ENCODE measurements around the gene DST. TPM values are rescaled to one million over a fixed set of nuclear protein-coding genes. Genes with fewer than 3 reads are reported as not detected.

Gene DST
- polyA plus RNA-seq, 1 of the 3 experiments (the other 2 are of a cell fraction): 64.3 TPM

- ChIA-PET CTCF (interaction anchor here (1.1 to 1.6 kb wide), 2 partner anchors 18 to 32 kb away, joined by 4 read pairs; no protein-coding TSS in a partner anchor), POLR2A (no interaction called here)
- H3K9ac ChIP-seq: no peak overlapping the region
- H3K36me3 ChIP-seq (replicated peaks in 1 of 2; ENCODE audit: control insufficient read depth in 1 of 2, insufficient read depth in 2 of 2, low read length in 1 of 2): peaks cover 4 to 35% of the 10 kb centered on the region in 2 experiments
- H3K4me1 ChIP-seq (ENCODE audit: control insufficient read depth in 1 of 2, insufficient read depth in 2 of 2, low read depth in 1 of 2, low read length in 1 of 2): peaks cover 7 to 15% of the 10 kb centered on the region in 2 experiments; a peak in 3 of 4 replicates
- no peaks in the 10 kb centered on the region for H3K27me3 ChIP-seq (ENCODE audit: insufficient read depth)
- 86% methylated on average over 3 of the region's 3 CpGs for WGBS (ENCODE audit: low lambda C conversion rate)
- peaks cover 79% of the 10 kb centered on the region for H3K79me2 ChIP-seq (ENCODE audit: insufficient read depth)
- no peak overlapping the region for H2AFZ ChIP-seq (ENCODE audit: low read depth)
- H3K9me2 ChIP-seq: no peaks in the 10 kb centered on the region
- H3F3A ChIP-seq (replicated peaks; ENCODE audit: insufficient read depth): peaks cover under 1% of the 10 kb centered on the region
- no peaks in the 10 kb centered on the region for H3K9me3 ChIP-seq
- H3K4me3 ChIP-seq (ENCODE audit: low read depth in 2 of 2, low read length in 1 of 2): no peak overlapping the region
- peaks cover 17% of the 10 kb centered on the region for H4K20me1 ChIP-seq (ENCODE audit: insufficient read depth)
- DNase-seq: no peak
- H3K27ac ChIP-seq (ENCODE audit: low read depth in 2 of 2, low read length in 1 of 2): no peak overlapping the region
- TF ChIP-seq, protein P1, sequence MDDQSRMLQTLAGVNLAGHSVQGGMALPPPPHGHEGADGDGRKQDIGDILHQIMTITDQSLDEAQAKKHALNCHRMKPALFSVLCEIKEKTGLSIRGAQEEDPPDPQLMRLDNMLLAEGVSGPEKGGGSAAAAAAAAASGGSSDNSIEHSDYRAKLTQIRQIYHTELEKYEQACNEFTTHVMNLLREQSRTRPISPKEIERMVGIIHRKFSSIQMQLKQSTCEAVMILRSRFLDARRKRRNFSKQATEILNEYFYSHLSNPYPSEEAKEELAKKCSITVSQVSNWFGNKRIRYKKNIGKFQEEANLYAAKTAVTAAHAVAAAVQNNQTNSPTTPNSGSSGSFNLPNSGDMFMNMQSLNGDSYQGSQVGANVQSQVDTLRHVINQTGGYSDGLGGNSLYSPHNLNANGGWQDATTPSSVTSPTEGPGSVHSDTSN (IDR thresholded peaks at IDR 0.05): no peak
- TF ChIP-seq SMC3 (IDR thresholded peaks at IDR 0.05; ENCODE audit: low read depth, low read length) (no peak), TCF12 (IDR thresholded peaks at IDR 0.05) (no peak), JUND (IDR thresholded peaks at IDR 0.05) (no peak), MXI1 (IDR thresholded peaks at IDR 0.05; ENCODE audit: low read depth, low read length) (no peak), ELF1 (IDR thresholded peaks at IDR 0.05) (no peak), NRF1 (IDR thresholded peaks at IDR 0.05; ENCODE audit: low read depth, low read length) (no peak), USF2 (IDR thresholded peaks at IDR 0.05; ENCODE audit: borderline replicate concordance, low read depth, low read length) (no peak), RCOR1 (IDR thresholded peaks at IDR 0.05; ENCODE audit: low read length) (no peak), POLR2AphosphoS5 (IDR thresholded peaks at IDR 0.05; ENCODE audit: low read depth, low read length) (no peak), GABPA (IDR thresholded peaks at IDR 0.05; ENCODE audit: low read depth) (no peak), RXRA (IDR thresholded peaks at IDR 0.05; ENCODE audit: borderline replicate concordance, low read depth) (no peak), SIN3A (IDR thresholded peaks at IDR 0.05; ENCODE audit: borderline replicate concordance, low read depth, low read length) (no peak), TEAD4 (IDR thresholded peaks at IDR 0.05; ENCODE audit: borderline replicate concordance, insufficient read depth) (no peak), RFX5 (IDR thresholded peaks at IDR 0.05; ENCODE audit: low read length) (no peak), EP300 (IDR thresholded peaks at IDR 0.05; ENCODE audit: borderline replicate concordance in 1 of 2, low read depth in 1 of 2, low read length in 1 of 2) (no peak)
- TF ChIP-seq, protein P2, sequence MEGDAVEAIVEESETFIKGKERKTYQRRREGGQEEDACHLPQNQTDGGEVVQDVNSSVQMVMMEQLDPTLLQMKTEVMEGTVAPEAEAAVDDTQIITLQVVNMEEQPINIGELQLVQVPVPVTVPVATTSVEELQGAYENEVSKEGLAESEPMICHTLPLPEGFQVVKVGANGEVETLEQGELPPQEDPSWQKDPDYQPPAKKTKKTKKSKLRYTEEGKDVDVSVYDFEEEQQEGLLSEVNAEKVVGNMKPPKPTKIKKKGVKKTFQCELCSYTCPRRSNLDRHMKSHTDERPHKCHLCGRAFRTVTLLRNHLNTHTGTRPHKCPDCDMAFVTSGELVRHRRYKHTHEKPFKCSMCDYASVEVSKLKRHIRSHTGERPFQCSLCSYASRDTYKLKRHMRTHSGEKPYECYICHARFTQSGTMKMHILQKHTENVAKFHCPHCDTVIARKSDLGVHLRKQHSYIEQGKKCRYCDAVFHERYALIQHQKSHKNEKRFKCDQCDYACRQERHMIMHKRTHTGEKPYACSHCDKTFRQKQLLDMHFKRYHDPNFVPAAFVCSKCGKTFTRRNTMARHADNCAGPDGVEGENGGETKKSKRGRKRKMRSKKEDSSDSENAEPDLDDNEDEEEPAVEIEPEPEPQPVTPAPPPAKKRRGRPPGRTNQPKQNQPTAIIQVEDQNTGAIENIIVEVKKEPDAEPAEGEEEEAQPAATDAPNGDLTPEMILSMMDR (IDR thresholded peaks at IDR 0.05): no peak
- no peak overlapping the region for H3K4me2 ChIP-seq
Measured at GRCh38 chr6:56667336-56667735, 24.6 kb upstream of the DST start.

Measured in SK-N-SH (cell line).